ENCODE results near the gene CEMIP. TPM values are rescaled to one million over a fixed set of nuclear protein-coding genes. Genes with fewer than 3 reads are reported as not detected.
A peak's percentile ranks its signal among the peaks of the same experiment; 100 is the strongest.

The CEMIP gene
- total RNA-seq, 1 donor from 2014 or later, result under 0.01 TPM

DNA sequence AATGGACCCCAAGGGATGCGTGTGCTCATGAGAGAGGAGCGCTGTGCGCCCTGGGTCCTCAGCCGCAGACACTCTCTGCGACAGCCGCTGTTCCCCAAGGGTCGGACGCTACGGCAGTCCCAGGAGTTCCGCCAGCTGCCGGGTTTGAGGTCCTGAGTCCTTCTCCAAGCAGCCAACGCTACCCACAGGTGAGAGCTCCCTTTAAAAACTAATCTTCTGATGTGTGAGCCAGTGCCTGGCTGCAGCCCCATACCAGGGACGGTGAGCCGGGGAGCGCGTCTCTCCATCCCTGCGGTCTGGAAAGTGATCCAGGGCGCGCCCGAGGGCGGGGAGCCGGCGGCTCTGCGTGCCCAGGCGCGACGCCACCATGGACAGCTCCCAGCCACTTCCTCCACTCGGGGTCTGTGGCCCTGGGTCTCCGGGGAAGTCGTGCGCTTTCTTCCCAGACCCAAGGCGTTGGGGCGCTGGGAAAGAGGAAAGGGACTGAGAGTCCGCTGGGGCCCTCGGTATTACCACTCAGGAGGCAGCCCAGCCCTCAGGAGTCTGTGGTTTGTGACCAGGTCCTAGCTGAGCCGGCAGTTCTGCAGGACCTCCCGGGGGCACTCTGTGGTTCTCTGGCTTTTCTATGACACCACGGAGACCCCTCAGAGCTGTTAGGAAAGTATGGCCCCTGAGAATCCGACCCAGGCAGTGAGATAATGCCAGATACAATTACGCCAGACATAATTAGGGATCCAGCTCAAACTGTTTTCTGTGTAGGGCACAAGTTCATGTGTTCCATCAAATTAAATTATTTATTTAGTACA lies 1.4 kb downstream of the CEMIP start:
- DNase-seq (ENCODE audit: low read depth in 2 of 2), result peak; percentile 65 to 71

DNA sequence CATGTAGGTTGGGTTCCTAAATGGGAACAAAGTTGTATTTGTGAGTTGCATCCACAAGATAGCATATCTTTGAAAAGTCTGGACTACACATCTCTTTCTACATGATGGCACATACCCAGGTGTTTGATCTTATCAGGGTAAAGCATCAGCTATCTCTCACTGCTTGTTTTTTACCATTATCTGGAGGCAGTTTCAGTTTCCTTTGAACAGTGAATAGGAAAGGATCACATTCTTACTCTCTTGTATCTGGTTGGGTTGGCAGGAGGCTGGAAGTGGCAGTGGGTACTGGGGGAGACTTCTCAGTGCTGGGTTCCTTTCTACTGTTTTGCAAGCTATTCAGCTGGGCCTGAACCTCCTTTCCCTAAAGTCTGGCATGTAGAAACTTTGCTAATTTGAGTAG lies 4.1 kb downstream of the CEMIP start:
- no peak for DNase-seq (ENCODE audit: low read depth in 2 of 2)

DNA sequence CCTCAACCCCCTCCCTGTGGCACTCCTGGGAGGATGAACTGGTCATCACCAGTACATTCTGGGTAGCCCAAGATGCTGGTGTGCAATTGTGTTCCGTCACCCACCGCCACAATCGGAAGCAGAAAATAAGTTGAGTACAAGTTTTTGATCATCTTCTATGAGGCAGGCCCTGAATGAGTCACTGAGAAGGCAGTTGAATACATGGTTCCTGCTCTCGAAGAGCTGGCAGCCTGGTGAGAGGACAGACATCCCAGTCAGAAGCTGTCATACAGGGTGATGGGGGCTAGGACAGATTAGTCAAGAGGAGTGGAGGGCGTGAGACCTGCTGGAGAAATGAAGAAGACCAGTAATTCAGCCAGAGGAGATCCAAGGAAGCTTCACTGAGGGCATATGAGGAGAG lies 6.2 kb downstream of the CEMIP start:
- DNase-seq (ENCODE audit: low read depth in 2 of 2), result no peak

DNA sequence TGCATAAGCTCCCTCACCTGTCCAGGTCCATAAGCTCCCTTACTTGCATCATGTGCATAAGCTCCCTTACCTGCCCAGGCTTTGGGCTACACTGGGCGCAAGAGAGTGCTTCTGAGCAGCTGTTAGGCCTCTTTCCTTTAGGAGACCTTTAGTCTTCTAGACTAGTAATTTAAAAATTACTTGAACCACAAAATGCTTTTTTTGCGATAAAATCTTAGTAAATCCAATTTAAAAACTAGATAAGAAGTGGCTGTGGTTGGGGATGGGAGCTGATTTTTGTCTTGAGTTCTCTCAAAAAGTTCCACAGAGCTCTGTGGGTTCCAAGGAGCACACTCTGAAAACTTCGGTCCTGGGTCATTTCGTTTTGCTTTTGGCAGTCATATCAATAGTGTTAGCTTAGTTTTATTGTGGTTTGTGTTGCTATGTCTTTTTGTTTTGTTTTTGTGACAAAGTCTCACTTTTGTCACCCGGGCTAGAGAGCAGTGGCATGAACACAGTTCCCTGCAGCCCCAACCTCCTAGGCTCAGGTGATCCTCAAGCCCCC lies 6.7 kb downstream of the CEMIP start:
- no peak for DNase-seq (ENCODE audit: low read depth in 2 of 2)

DNA sequence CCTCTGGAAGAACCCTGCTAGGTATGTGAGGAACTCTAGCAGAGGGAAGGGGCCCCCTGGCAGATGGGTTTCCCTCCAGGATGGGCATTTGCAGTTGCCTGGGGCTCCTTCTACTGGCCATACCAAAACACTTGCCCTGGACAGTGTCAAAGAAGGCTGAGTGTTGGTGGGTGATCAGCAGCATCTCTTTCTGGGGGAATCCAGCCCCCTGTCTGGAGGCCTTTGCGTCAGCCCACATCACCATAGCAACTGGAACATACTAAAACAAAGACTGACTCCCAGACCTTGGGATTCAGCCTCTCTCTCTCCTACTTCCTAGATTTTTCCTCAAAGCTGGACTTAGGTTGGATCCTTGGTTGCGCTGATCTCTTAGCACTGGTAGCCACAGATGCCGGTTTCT lies 8.1 kb downstream of the CEMIP start:
- DNase-seq (ENCODE audit: low read depth in 2 of 2), result no peak

DNA sequence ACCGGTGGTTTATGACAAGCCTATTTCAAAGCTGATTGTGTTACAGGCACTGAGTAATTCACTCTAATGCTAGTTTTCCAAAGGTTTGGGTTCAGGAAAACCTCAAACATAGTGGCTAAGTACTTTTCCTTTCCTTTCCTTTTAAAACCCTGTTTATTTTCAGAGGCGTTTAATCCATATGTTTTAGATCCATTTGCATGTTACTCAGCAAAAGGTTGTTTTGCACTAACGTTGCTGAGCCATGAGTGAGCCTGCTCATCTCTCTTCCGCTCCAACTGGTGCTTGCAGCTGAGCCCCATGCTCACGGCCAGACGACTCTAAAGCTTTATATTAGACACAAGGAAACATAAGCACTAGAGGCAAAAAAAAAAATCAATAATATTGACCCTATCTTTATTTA lies 9.4 kb downstream of the CEMIP start:
- DNase-seq (ENCODE audit: low read depth in 2 of 2), result no peak

DNA sequence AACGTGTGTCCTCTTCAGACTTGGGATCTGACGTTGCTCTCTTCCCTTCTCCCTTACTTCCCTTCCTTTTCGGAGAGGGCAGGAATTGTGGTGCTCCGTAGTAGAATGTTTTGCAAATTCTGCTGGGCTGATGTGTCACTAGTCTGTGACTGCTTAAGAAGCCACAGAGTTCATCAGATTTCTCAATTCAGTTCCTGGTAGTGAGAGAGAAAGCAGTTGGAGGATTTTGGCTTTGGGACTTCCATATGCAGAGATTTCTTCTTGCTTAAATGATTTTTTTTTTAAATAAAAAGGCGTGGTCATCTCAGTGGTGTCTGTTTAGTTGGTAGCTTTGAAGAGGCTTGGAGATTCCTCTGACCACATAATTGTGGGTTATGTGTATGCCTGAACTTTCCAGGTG lies 10.1 kb downstream of the CEMIP start:
- DNase-seq (ENCODE audit: low read depth in 2 of 2), result no peak

DNA sequence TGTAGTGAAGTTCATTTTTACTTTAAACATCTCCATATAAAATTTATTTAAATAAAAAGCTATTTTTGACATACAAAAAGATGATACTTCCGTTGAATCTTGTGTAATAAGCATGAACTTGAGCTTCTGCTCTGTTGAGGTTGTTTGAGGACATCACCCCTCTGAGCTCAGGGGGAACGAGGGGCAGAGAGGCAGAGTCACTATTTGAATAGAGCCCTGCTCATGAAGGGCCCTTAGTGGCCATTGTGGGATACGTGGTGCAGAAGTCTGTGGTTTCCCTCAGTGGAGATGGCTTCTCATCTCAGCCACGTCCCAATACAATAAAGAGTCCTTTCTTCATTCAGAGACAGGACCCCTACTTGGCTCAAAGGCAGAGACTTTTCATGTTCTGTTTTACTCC lies 10.6 kb downstream of the CEMIP start:
- no peak for DNase-seq (ENCODE audit: low read depth in 2 of 2)

DNA sequence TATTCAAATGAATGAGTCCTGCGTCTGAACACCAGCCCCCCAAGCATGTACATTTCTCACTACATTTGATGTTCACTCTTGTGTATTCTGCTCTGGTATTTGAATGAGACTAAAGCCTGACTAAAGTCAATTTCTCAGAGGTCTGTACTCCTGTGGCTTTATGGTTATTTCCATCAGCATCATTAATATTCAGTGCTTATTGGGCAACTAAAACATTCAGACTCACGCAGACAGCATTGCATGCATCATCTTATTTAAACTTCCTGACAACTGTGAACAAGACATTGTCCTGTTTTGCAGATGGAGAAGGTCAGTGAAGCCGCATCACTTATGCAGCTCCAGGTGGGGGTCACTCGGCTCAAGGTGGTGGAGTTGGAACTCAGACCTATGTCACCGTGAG lies 11.1 kb downstream of the CEMIP start:
- no peak for DNase-seq (ENCODE audit: low read depth in 2 of 2)

DNA sequence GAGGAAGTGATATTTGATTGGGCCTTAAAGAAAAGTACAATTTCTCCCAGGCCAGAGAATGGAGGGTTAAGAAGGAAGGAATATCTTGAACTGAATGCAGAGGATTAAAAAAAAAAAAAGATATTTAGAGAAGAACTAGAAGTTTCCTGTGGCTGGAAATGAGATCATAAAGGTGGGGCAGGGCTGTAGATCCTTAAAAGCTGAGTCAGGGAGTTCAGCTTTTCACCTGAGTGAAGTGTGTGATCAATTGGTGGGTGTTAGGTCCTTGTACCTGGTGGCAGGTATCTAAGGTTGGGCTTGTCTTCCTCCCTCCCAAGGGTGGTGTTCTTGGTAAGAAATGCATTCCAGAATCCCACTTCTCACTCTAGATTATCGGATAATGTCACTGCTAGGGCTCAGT lies 11.8 kb downstream of the CEMIP start:
- DNase-seq (ENCODE audit: low read depth in 2 of 2), result no peak

DNA sequence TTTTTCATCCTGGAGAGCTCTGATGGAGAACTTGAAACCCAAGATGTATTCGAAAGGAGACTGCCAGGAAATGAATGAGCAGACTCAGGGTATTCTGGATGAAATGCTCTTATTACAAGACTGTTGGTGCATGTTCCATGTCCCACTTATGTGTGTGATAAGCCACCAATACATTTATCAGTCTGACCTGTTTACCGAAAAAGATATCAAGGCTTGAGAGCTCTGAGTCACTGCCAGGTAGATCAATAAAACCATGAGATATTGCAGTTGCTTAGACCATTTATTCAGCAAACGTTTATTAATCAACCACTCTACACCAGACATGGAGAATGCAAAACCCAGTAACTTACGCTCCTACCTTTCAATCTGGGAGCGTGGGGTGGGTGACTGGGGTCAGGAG lies 17.2 kb downstream of the CEMIP start:
- DNase-seq (ENCODE audit: low read depth in 2 of 2), result no peak

DNA sequence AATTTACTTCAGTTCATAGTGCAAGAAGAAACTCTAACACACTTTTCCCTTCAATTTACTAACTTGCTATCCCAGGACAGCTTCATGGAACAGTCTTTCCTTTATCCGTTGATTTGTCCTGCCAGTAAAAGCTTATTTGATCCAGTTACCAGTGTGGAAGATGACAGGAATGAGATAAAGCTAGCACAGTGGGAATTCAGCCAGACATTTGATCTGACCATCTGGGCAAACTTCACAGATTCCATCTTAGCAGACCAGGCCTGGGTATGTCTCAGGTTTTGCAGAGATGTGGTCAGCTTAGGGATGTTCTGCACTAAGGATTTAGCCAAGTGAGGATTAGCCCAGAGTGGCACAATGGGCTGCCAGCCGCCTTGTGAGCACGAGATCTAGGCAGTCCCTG lies 19.7 kb downstream of the CEMIP start:
- no peak for DNase-seq (ENCODE audit: low read depth in 2 of 2)

DNA sequence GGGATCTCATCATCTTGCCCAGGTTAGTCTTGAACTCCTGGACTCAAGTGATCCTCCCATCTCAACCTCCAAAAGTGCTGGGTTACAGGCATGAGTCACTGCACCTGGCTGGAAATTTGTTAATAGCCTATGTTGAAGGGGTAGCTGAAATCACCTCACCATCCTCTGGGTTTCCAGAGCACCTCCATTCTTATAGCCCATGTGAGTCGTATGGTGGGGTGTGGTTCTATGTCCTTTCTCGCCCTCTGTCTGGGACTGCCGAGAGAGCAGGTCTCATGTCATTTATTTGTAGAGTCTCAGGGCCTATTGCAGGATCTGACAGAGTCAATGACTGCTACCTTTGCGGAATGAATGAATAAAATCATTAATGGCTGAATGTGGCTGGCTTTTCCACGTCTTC lies 20.9 kb downstream of the CEMIP start:
- no peak for DNase-seq (ENCODE audit: low read depth in 2 of 2)

DNA sequence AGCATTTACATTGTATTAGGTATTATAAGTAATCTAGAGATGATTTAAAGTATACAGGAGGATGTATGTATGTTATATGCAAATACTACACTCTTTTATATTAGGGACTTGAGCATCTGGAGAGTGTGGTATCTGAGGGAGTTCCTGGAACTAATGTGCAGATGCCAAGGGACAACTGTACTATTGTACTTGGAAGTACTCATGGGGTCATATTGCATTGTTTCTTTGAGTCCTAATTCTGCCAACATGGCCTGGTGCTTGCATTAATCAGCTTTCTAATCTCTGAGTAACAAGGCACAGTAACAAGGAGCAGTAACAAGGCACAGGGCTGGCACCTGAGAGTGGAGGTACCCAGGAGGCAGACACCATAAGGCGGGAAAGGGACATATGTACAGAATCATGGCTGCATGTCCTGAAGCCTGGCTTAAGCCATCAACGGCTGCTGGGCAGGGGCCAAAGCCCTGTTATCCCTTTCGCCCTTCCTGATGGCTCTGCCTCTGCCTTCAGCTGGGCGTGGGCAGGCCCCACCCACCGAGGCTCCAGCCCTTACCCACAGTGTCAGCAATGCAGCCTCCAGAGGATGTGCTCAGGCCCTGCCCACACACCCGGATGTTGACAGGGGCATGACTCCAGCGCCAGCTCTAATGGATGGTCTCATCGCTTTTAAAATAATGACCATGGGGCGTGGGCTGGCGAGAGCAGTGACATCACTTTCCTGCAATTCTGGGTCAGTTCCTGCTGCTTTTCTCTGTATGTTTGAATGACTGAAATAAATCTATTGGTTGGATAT lies 22.9 kb downstream of the CEMIP start:
- DNase-seq (ENCODE audit: low read depth in 2 of 2), result peak; percentile 39 to 59

DNA sequence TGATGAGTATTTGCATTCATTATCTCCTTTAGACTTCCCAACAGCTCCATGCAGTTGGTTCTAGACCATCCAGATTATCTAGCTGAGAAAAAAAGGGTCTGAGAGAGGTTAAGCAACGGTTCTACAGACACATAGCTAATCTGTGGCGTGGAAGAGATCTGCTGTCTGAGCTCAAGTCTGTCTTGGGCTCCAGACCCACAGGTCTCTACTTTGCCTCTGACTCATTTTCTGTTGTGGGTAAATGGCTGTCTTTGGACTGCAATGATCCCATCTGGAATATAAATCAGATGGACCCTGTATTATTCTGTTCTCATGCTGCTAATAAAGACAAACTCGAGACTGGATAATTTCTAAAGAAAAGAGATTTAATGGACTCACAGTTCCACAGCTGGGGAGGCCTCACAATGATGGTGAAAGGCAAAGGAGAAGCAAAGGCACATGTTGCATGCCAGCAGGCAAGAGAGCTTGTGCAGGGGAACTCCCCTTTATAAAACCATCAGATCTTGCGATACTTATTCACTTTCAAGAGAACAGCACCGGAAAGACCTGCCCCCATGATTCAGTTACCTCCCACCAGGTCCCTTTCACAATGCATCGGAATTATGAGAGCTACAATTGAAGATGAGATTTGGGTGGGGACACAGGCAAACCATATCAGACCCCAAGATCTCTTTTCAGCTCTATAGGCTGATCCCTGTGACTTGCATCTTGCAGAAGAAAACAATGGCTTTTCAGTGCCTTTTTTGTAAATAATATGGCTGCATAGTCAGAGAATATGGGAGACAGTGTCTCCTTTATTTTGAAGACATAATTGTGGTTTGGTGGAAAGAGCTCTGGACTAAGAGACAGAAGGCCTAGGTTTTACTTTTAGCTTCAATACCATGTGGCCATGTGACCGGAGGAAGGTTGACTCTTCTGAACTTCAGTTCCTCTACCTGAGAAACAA lies 24.7 kb downstream of the CEMIP start:
- no peak for DNase-seq (ENCODE audit: low read depth in 2 of 2)

DNA sequence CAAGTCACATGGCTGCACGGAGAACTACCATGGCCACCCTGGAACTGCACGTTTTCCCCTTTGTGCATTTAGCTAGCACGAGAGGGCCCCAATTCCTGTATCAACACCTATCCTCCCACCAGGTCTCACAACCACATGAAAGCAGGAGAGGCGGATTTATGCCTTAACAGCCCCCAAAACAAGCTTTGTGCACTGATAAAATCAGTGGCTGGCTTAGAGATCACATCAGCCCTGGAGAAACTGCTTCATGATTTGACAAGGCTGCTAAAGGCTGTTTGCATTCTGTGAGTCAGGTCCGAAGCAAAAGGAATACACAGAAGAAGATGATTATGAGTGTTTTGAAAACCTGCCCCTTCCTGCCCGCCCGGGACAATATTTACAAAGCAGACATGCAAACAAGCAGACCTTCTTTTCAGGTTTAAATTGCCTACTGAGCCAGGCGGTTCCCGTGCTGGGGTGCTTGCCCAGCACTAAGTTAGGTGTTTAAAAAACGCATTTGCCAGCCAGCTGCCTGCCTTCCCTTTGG lies 25.9 kb downstream of the CEMIP start:
- no peak for DNase-seq (ENCODE audit: low read depth in 2 of 2)

DNA sequence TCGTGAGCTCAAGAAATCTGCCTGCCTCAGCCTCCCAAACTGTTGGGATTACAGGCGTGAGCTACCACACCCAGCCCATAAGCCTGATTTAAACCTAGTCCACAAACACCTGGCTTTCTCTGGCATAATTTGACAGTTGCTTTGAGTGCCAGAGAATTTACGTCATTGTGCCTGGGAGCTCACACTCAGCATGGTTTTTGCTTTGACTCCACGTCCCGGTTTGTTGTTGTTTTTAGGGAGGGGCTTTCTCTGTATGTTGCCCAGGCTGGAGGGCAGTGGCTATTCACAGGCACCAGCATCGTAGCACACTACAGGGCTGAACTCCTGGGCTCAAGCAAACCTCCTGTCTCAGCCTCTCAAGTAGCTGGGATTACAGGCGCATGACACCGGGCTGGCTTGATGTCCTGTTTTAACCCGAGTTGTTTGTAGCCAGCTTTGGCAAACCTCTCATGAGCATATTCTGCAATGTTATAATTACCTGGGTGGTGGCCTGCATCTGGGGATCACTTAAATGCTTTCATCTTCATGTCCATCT lies 32.7 kb downstream of the CEMIP start:
- DNase-seq (ENCODE audit: low read depth in 2 of 2), result no peak

DNA sequence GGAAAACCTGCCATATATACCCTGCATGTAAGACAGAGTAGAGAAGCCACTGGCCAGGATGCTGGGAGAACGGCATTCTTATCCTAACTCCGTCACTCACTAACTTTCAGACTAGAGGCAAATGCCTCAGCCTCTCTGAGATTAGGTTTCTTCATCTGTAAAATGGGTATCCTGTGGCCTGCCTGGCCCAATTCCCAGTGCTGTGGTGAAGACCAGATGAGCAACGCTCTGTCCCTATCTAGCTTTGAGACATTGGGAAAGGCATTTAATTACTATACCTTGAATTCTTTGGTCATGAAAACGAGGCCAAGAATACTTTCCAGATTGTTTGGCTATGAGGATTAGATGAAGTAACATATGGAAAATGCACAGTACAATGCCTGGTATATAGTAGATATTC lies 35.9 kb downstream of the CEMIP start:
- DNase-seq (ENCODE audit: low read depth in 2 of 2), result no peak

DNA sequence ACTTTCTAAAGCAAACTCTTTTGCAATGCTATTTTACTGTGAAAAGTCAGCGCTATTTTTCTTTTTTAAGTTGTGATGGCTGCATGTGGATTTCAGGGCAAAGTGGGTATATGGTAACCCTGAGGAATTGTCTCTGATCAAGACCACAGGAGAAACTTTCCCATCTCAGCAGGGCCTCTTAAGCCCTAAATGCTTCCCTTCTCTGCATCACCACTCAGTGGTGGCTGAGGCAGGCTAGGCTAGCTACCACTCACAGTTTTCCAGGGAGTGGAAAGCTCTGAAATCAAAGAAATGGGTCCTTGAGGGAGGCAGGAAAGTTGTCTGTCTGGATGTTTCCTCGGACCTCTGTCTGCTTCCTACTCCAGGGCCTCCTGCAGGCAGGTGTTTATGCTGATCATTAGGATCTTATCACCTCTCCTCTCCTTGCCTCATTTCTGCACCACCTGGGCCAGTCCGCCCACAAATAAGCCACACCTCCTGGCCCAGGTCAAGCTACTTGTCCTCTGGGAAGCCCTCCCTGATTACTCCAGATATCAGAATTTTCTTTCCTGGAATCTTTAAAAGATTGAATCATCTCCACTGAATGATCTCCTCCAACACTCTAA lies 37.0 kb downstream of the CEMIP start:
- no peak for DNase-seq (ENCODE audit: low read depth in 2 of 2)

DNA sequence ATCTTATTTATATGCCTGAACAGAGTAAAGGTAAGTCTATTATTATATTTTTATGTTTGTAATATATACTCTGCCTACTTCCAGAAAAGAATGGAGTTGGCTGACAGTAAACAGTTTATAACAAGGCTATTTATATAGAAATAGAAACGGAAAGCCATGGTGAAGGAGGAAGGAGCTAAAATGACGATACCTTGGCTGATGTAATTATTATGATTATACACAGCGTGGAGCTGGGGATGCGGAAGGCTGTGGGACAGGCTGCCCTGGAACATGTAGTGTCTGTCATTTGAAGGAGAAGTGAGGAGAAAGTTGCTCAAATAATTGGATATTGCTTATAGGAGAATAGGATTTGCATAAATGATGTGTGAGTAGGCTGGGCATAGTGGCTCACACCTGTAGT lies 37.8 kb downstream of the CEMIP start:
- no peak for DNase-seq (ENCODE audit: low read depth in 2 of 2)

DNA sequence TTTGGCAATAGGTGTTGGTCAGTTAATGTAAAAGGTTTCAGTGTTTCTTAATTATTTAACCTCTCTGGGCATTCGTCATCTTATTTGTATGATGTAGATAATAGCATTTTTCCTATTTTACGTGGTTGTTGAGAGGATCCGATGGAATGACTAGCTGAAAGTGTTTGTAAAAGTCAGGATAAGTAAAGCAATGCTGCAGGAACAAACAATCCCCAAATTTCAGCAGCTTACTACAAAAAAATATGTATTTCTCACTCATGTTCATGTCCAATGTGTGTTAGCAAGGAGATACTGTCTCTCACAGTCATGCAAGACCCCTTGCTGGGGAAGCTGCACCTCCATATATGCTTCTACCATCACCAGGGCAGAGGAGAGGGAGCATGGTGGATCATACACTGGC lies 38.7 kb downstream of the CEMIP start:
- no peak for DNase-seq (ENCODE audit: low read depth in 2 of 2)

Data from lung microvascular endothelial cell (primary cell).